H9 (cell line): ENCODE measurements around the gene SLC39A2. TPM values are rescaled to one million over a fixed set of nuclear protein-coding genes. Genes with fewer than 3 reads are reported as not detected.

Experiments used
- DNase-seq: peaks from one replicate; pipeline ENCODE4 v3.0.0-alpha.2; 2017
- H2AFZ ChIP-seq: one replicate; pipeline ENCODE4 v1.6.1; 2013; ENCODE audit warnings: mild to moderate bottlenecking, low read length, control low read depth, moderate library complexity
- H2AK5ac ChIP-seq: 2 replicates; pipeline ENCODE4 v1.6.1; 2013; ENCODE audit warnings: low read length, control low read depth, mixed read lengths; ENCODE audit not compliant: insufficient read length
- H2BK120ac ChIP-seq: one replicate; pipeline ENCODE4 v1.6.1; 2013; ENCODE audit warnings: low read depth, mild to moderate bottlenecking, low read length, control low read depth, inconsistent platforms; ENCODE audit not compliant: poor library complexity, severe bottlenecking
- H2BK12ac ChIP-seq: 2 replicates; pipeline ENCODE4 v1.6.1; 2013; ENCODE audit warnings: low read length, control low read depth, mixed read lengths, low read depth; ENCODE audit not compliant: insufficient read length
- H2BK15ac ChIP-seq: 2 replicates; pipeline ENCODE4 v1.6.1; 2013; ENCODE audit warnings: low read depth, low read length, control low read depth
- H2BK20ac ChIP-seq: one replicate; pipeline ENCODE4 v1.6.1; 2013; ENCODE audit warnings: low read depth, mild to moderate bottlenecking, low read length, control low read depth, inconsistent platforms; ENCODE audit not compliant: poor library complexity, severe bottlenecking
- H2BK5ac ChIP-seq: 2 replicates; pipeline ENCODE4 v1.6.1; 2013; ENCODE audit warnings: low read length, control low read depth, mixed read lengths; ENCODE audit not compliant: insufficient read length
- H3K14ac ChIP-seq: 2 replicates; pipeline ENCODE4 v1.6.1; 2013; ENCODE audit warnings: low read length, control low read depth; ENCODE audit not compliant: insufficient read depth
- H3K18ac ChIP-seq: 2 replicates; pipeline ENCODE4 v1.6.1; 2013; ENCODE audit warnings: low read depth, mild to moderate bottlenecking, mixed read lengths, low read length, control low read depth; ENCODE audit not compliant: insufficient read length
- H3K23ac ChIP-seq: 2 replicates; pipeline ENCODE4 v1.6.1; 2013; ENCODE audit warnings: low read length, control low read depth, mixed read lengths, low read depth; ENCODE audit not compliant: insufficient read length
- H3K23me2 ChIP-seq: 2 replicates; pipeline ENCODE4 v1.6.1; 2013; ENCODE audit warnings: low read depth, mild to moderate bottlenecking, mixed read lengths, low read length, control low read depth; ENCODE audit not compliant: insufficient read length, poor library complexity, severe bottlenecking
- H3K27ac ChIP-seq: 2 replicates; pipeline ENCODE4 v1.5.1; 2013; ENCODE audit warnings: low read length, control low read depth, mixed read lengths, low read depth; ENCODE audit not compliant: insufficient read length
- H3K27me3 ChIP-seq: 2 replicates; pipeline ENCODE4 v1.6.1; 2013; ENCODE audit warnings: low read length, control low read depth, inconsistent platforms; ENCODE audit not compliant: insufficient read depth
- H3K4ac ChIP-seq: 2 replicates; pipeline ENCODE4 v1.6.1; 2013; ENCODE audit warnings: low read depth, mild to moderate bottlenecking, control low read depth, inconsistent platforms, low read length, moderate library complexity
- H3K4me1 ChIP-seq: 2 replicates; pipeline ENCODE4 v1.6.1; 2013; ENCODE audit warnings: low read length, control low read depth, inconsistent platforms; ENCODE audit not compliant: insufficient read depth
- H3K4me2 ChIP-seq: 2 replicates; pipeline ENCODE4 v1.6.1; 2013; ENCODE audit warnings: low read length, control low read depth, mixed read lengths; ENCODE audit not compliant: insufficient read length, insufficient read depth
- H3K56ac ChIP-seq: 2 replicates; pipeline ENCODE4 v1.6.1; 2013; ENCODE audit warnings: low read depth, mild to moderate bottlenecking, mixed read lengths, low read length, control low read depth; ENCODE audit not compliant: insufficient read length
- H3K79me1 ChIP-seq: 2 replicates; pipeline ENCODE4 v1.6.1; 2013; ENCODE audit warnings: low read depth, mild to moderate bottlenecking, moderate library complexity, low read length, control low read depth, inconsistent platforms; ENCODE audit not compliant: insufficient read depth, poor library complexity, severe bottlenecking
- H3K79me2 ChIP-seq: 2 replicates; pipeline ENCODE4 v1.6.1; 2013; ENCODE audit warnings: low read length, control low read depth, inconsistent platforms; ENCODE audit not compliant: insufficient read depth
- H3K9ac ChIP-seq: 2 replicates; pipeline ENCODE4 v1.6.1; 2013; ENCODE audit warnings: low read length, control low read depth, mixed read lengths; ENCODE audit not compliant: insufficient read length; ENCODE audit errors: extremely low read depth
- H3K9me3 ChIP-seq: one replicate; pipeline ENCODE4 v1.6.1; 2013; ENCODE audit warnings: low read depth, low read length, inconsistent platforms; ENCODE audit not compliant: control insufficient read depth
- H3T11ph ChIP-seq: one replicate; pipeline ENCODE4 v1.6.1; 2013; ENCODE audit warnings: mild to moderate bottlenecking, low read length, control low read depth, inconsistent platforms
- H4K20me1 ChIP-seq: one replicate; pipeline ENCODE4 v1.6.1; 2013; ENCODE audit not compliant: control insufficient read depth, insufficient read length, insufficient read depth
- H4K5ac ChIP-seq: 2 replicates; pipeline ENCODE4 v1.6.1; 2013; ENCODE audit warnings: low read depth, mild to moderate bottlenecking, mixed read lengths, low read length, control low read depth; ENCODE audit not compliant: insufficient read length
- H4K8ac ChIP-seq: replicated peaks from 2 replicates; pipeline ENCODE4 v1.6.1; 2013; ENCODE audit warnings: low read length, control low read depth, mixed read lengths, low read depth; ENCODE audit not compliant: insufficient read length
- H4K91ac ChIP-seq: 2 replicates; pipeline ENCODE4 v1.6.1; 2013; ENCODE audit warnings: low read depth, mild to moderate bottlenecking, moderate library complexity, mixed read lengths, low read length, control low read depth; ENCODE audit not compliant: insufficient read length
- H3K27ac Mint-ChIP-seq, 3 experiments: 2 replicates in 2 of 3; 3 replicates in 1 of 3; pipeline ENCODE4 v1.8.0; 2020 to 2021; ENCODE audit warnings: mixed read lengths in 3 of 3, mild to moderate bottlenecking in 1 of 3, moderate library complexity in 1 of 3
- H3K27me3 Mint-ChIP-seq: 2 replicates; pipeline ENCODE4 v1.8.0; 2021; ENCODE audit warnings: low read depth, mild to moderate bottlenecking, moderate library complexity, mixed read lengths
- H3K36me3 Mint-ChIP-seq, 3 experiments: 2 replicates in 2 of 3; 3 replicates in 1 of 3; pipeline ENCODE4 v1.8.0; 2020 to 2021; ENCODE audit warnings: low read depth in 3 of 3, mixed read lengths in 3 of 3; ENCODE audit not compliant: insufficient read depth in 1 of 3
- H3K4me1 Mint-ChIP-seq, 2 experiments: 2 replicates each; pipeline ENCODE4 v1.8.0; 2020; ENCODE audit warnings: mixed read lengths in 2 of 2
- H3K4me3 Mint-ChIP-seq, 2 experiments: 2 replicates in 1 of 2; 3 replicates in 1 of 2; pipeline ENCODE4 v1.8.0; 2020 to 2021; ENCODE audit warnings: mild to moderate bottlenecking in 2 of 2, mixed read lengths in 2 of 2, moderate library complexity in 1 of 2
- H3K9me3 Mint-ChIP-seq, 2 experiments: 2 replicates in 1 of 2; 3 replicates in 1 of 2; pipeline ENCODE4 v1.8.0; 2020; ENCODE audit warnings: mild to moderate bottlenecking in 2 of 2, mixed read lengths in 2 of 2, moderate library complexity in 1 of 2
- CTCF ChIP-seq: fragments of 200-600 bp; sonication (generic); conservative IDR thresholded peaks from 3 replicates; pipeline ENCODE4 v1.8.0; 2021; ENCODE audit warnings: antibody characterized with exemption, mild to moderate bottlenecking
- WGBS: extraction: QIAGEN DNeasy Blood & Tissue Kit; methylation state at CpG from one replicate; pipeline ENCODE4 v1.1.7; 2013; ENCODE audit warnings: missing lambda C conversion rate, low lambda C conversion rate, mixed read lengths; ENCODE audit not compliant: insufficient read length; ENCODE audit errors: extremely low coverage; 5-methylcytosine and 5-hydroxymethylcytosine counted together
- total RNA-seq: library from RNA; stranded (reverse); gene quantifications from 2 replicates; pipeline ENCODE4 v1.2.1, GENCODE V29; 2021

SLC39A2 gene
- total RNA-seq, 1 experiment from 2014 or later: not detected

DNA sequence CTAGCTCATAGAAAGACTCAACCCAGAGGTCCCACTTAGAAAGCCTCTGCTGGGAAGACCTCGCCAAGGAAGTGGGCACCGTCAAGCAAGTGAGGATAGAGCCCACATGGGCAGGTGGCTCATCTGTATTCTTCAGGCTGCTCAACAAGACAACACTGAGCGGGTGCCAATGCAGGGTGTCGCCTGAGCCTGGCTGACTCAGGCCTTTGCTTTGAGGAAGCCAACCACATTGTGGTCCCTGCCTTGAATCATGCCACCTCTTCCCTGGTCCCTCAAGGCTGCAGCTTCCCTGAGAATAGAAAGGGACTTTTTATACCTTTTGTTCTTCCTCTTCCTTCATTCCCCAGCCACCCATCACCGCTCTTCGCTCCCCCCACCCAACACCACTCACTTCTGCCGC lies 37.7 kb downstream of the SLC39A2 start:
- no peak overlapping the region for H4K91ac ChIP-seq
- no peak overlapping the region for H3K9ac ChIP-seq
- no peak overlapping the region for H4K5ac ChIP-seq
- H3K79me1 ChIP-seq: no peaks in the 10 kb centered on the region
- H3K14ac ChIP-seq: no peak overlapping the region
- no peaks in the 10 kb centered on the region for H4K20me1 ChIP-seq
- no peak overlapping the region for H3K27ac ChIP-seq
- H3K18ac ChIP-seq: no peak overlapping the region
- H2AFZ ChIP-seq: no peak overlapping the region
- H3K4ac ChIP-seq: no peak overlapping the region
- Mint-ChIP-seq H3K4me3 (no peak overlapping the region), H3K4me1 (peaks cover 24 to 26% of the 10 kb centered on the region in 2 experiments), H3K9me3 (no peaks in the 10 kb centered on the region), H3K36me3 (no peaks in the 10 kb centered on the region), H3K27ac (no peak overlapping the region), H3K27me3 (peaks cover 36% of the 10 kb centered on the region)
- WGBS: no CpG with 5 or more reads among the region's 7 CpGs
- H3K4me2 ChIP-seq: no peak overlapping the region
- H3K56ac ChIP-seq: no peak overlapping the region
- H3K23me2 ChIP-seq: no peaks in the 10 kb centered on the region
- H3K9me3 ChIP-seq: no peaks in the 10 kb centered on the region
- H2BK120ac ChIP-seq: no peak overlapping the region
- no peaks in the 10 kb centered on the region for H3K27me3 ChIP-seq
- H2AK5ac ChIP-seq: no peak overlapping the region
- H3K4me1 ChIP-seq: peaks cover 5% of the 10 kb centered on the region
- no peak overlapping the region for H3K23ac ChIP-seq
- no peak overlapping the region for H2BK5ac ChIP-seq
- no peak overlapping the region for H2BK12ac ChIP-seq
- no peak for DNase-seq
- H2BK20ac ChIP-seq: no peak overlapping the region
- no peak overlapping the region for H2BK15ac ChIP-seq
- no peak for TF ChIP-seq CTCF
- no peak overlapping the region for H4K8ac ChIP-seq
- no peak overlapping the region for H3T11ph ChIP-seq
- no peaks in the 10 kb centered on the region for H3K79me2 ChIP-seq
